AG09319 (cell line): ENCODE measurements around the gene HCK.

ENCODE experiments used
- DNase-seq: peaks from one replicate; pipeline ENCODE4 v3.0.0-alpha.2; 2010; ENCODE audit warnings: low read depth; ENCODE audit errors: extremely low read depth
- TF ChIP-seq, protein P1 (sequence below): IDR thresholded peaks from 2 replicates; pipeline ENCODE4 v1.5.1; 2011; ENCODE audit warnings: low read depth, mild to moderate bottlenecking, inconsistent platforms, low read length, moderate library complexity

HCK gene

GRCh38 chr20:32087070-32087469, 35.0 kb downstream of the HCK start:
- TF ChIP-seq, protein P1, sequence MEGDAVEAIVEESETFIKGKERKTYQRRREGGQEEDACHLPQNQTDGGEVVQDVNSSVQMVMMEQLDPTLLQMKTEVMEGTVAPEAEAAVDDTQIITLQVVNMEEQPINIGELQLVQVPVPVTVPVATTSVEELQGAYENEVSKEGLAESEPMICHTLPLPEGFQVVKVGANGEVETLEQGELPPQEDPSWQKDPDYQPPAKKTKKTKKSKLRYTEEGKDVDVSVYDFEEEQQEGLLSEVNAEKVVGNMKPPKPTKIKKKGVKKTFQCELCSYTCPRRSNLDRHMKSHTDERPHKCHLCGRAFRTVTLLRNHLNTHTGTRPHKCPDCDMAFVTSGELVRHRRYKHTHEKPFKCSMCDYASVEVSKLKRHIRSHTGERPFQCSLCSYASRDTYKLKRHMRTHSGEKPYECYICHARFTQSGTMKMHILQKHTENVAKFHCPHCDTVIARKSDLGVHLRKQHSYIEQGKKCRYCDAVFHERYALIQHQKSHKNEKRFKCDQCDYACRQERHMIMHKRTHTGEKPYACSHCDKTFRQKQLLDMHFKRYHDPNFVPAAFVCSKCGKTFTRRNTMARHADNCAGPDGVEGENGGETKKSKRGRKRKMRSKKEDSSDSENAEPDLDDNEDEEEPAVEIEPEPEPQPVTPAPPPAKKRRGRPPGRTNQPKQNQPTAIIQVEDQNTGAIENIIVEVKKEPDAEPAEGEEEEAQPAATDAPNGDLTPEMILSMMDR, result no peak

DNA sequence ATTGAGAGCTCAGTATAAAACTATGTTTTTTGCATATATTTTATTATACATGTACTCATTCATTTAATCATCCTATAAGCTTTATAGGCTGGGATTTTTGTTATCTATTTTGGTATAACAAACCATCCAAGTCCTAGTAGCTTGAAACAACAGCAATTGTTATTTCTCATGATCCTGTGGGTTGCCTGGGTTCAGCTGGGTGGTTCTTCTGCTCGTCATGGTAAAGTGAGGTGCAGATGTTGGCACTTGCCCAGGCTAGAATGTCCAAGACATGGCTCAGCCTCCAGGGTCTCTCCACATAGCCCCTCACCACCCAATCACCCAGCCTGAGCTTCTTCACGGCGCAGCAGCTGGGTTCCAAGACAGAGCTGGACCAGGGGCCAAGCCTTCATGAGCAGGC, 36.7 kb downstream of the HCK start:
- no peak for DNase-seq
- TF ChIP-seq, protein P1, result no peak

More at GRCh38 chr20:32087070-32087469, 35.0 kb downstream of the HCK start:
- DNase-seq, result no peak

DNA sequence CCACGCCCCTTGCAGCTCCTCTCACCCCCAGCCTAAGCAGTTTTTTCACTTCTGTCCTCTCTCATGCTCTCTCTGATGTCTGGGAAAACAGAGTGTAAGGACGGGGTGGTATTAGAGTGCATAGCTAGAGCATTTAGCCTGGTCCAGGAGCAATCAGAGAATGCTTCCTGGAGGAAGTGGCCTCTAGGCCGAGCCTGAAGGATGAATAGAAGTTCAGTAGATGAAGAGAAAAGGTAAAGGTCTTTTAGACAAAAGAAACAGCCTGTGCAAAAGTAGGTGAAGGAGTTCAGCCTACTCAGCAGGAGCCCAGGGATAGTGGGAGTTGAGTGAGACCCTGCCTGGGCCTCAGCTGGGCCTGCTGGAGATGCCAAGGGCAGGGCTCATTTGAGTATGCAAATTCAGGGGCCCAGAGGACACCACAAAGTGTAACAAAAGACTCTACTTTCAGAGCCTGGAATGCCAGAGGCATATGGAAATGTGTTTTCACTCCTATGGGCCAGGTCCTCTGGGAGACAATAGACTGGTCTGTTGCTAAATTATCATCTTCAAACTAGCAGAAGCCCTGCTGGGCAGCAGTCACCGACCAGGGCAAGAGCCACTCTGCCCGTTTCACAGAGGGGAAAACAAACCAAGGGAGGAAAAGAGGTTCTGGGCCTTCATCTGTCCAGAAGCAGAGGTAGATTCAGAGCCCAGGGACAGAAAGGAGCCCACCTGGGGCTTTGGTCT, 37.8 kb downstream of the HCK start:
- TF ChIP-seq, protein P1, result no peak
- no peak for DNase-seq

DNA sequence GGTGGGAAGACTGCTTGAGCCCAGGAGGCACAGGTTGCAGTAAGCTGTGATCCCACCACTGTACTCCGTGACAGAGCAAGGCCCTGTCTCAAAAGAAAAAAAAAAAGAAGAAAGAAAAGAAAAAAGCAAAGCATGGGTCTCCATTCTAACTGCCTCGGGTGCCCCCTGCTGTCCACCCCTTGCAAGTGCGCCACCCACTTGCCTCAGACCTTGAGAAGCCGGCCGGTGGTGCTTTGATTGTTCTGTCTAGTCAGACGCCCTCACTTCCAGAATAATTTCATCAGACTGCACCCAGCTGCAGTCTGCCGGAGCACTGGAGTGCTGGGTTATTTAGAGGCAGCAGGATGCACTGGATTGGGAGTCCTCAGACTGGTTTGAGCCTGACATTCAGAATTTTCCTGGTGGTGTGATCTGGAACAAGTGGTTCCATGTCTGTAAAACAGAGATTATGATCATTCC, 39.9 kb downstream of the HCK start:
- TF ChIP-seq, protein P1, result peak; percentile 95
- peak; percentile 42 for DNase-seq

DNA sequence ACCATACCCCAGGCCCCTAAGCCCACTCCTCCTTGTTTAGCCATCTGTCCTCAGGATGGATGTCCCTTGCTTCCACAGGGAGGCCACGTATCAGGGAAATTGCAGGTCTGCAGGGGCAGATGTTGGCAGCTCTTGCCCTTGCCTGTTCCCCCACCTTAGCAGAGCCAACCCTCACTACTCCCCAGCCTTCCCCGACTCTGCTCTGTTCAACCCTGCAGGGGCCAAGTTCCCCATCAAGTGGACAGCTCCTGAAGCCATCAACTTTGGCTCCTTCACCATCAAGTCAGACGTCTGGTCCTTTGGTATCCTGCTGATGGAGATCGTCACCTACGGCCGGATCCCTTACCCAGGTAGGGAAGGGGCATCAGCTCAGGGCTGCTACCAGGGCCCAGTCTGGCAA, 46.7 kb downstream of the HCK start:
- TF ChIP-seq, protein P1, result no peak

DNA sequence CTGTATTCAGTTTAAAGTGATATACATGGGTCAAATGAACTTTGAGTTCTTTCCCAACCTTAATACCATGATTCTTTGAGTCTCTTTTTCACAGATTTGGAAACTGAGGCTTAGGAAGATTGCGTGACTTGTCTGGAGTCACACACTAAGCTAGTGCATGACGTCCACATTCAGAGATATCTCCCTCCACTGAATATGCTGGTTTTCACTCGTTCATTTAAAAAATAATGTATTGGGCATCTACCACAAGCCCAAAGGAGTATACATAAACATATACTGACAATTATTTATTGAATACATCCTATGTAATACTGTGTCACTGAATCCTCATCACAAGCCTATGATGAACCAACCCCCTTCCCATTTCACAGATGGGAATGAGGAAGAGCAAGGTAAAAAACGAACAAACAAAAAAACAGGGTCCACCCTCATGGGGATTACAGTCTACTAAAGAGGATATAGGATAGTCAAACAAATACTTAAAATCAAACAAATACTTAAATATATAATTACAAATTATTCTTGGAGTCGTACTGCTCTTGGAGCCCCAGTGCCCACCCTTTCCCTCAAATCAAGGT, 56.9 kb downstream of the HCK start:
- no peak for DNase-seq
- TF ChIP-seq, protein P1, result no peak

More for the DNA sequence above, 46.7 kb downstream of the HCK start:
- DNase-seq, result no peak

- DNase-seq, result peak; percentile 80
- TF ChIP-seq, protein P1, result no peak
Measured at GRCh38 chr20:32109392-32110172, 57.5 kb downstream of the HCK start, which contains the start of gene TM9SF4. Gene TM9SF4, plus strand, starts transcription at chr20:32109714. Its CDS starts 27 bp downstream, at chr20:32109741.
